HepG2 (cell line): Measurements from ENCODE around the gene AFF2.

Experiments used
- E2F1 ChIP-seq: sonication (generic); formaldehyde crosslinking; IDR thresholded peaks from 2 replicates; pipeline ENCODE4 v1.5.0; 2020; ENCODE audit warnings: missing genetic modification reagents
- MAX ChIP-seq: IDR thresholded peaks from 2 replicates; pipeline ENCODE4 v1.6.1; 2012; ENCODE audit warnings: inconsistent platforms
- SP1 ChIP-seq, 2 experiments: fragments of 450-650 bp in 1 of 2; sonication (generic) in 1 of 2; formaldehyde crosslinking in 1 of 2; IDR thresholded peaks; 2 replicates each; pipeline versions ENCODE4 v1.4.0 to v1.6.1; 2016 to 2020; ENCODE audit warnings: missing genetic modification reagents in 1 of 2
- ZNF33A ChIP-seq: sonication (generic); formaldehyde crosslinking; IDR thresholded peaks from 2 replicates; pipeline ENCODE4 v1.5.1; 2020; ENCODE audit warnings: missing genetic modification reagents, mild to moderate bottlenecking, moderate library complexity, borderline replicate concordance
- ZNF558 ChIP-seq: sonication (generic); formaldehyde crosslinking; IDR thresholded peaks from 2 replicates; pipeline ENCODE4 v1.9.0; 2022; ENCODE audit warnings: mild to moderate bottlenecking, missing genetic modification reagents, borderline replicate concordance

- TF ChIP-seq ZNF33A (CRISPR knock-in tag) (no peak), MAX (no peak), E2F1 (CRISPR knock-in tag) (no peak), ZNF558 (CRISPR knock-in tag) (no peak), SP1 (IDR thresholded peaks at IDR 0.05) (no peak), SP1 (CRISPR knock-in tag; IDR thresholded peaks at IDR 0.05) (no peak)
These were observed 37.3 kb downstream of the AFF2 start for GRCh38 chrX:148537556-148538182.
